Measurements from ENCODE around the gene SP8. TPM values are rescaled to one million over a fixed set of nuclear protein-coding genes. Genes with fewer than 3 reads are reported as not detected.

The SP8 gene
- total RNA-seq, 2 donors from 2014 or later: 3.3 to 5.2 TPM

DNA sequence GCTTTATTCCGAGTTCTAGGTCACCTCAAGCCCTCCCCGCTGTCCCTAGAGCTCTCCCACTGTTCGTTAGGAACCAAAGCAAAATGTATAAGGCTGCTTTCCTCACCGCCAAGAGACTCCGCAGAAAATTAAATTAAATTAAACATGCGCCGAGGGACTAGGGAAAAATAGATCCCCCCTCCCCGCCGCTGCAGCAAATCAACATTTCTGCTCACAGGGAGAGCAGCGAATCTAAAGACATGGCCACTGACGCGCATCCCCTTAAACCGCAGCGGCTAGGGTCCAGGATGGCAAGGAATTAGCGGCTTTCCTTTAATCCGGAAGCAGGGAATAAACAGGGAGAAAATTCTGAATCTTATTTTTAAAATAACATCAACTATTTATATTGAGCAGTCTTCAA, 7.6 kb downstream of the SP8 start:
- Mint-ChIP-seq H3K36me3 (ENCODE audit: low read depth) (no peaks in the 10 kb centered on the region), H3K4me1 (peaks cover 61% of the 10 kb centered on the region), H3K27me3 (ENCODE audit: insufficient read depth) (peaks cover 24% of the 10 kb centered on the region), H3K27ac (no peak overlapping the region), H3K4me3 (peak overlapping the region; percentile 51), H3K9me3 (no peaks in the 10 kb centered on the region)
- Histone ChIP-seq H3K4me1 (ENCODE audit: control insufficient read depth, insufficient read depth, low read length) (no peaks in the 10 kb centered on the region), H3K9ac (ENCODE audit: extremely low read depth, low read length, poor library complexity, severe bottlenecking) (no peak overlapping the region), H3K9me3 (ENCODE audit: control insufficient read depth, low read length) (no peaks in the 10 kb centered on the region), H3K36me3 (ENCODE audit: control insufficient read depth, insufficient read depth, low read length) (no peaks in the 10 kb centered on the region), H3K27ac (ENCODE audit: low read depth, low read length) (no peak overlapping the region), H3K27me3 (ENCODE audit: control insufficient read depth, insufficient read depth, low read length, poor library complexity, severe bottlenecking) (peaks cover 8% of the 10 kb centered on the region), H3K4me3 (ENCODE audit: low read length) (no peak overlapping the region)
- WGBS, 2 experiments (ENCODE audit: insufficient coverage in 1 of 2, insufficient read length in 1 of 2): 42 to 89% methylated on average over 12 to 16 of the region's 16 CpGs
- TF ChIP-seq, protein P1, sequence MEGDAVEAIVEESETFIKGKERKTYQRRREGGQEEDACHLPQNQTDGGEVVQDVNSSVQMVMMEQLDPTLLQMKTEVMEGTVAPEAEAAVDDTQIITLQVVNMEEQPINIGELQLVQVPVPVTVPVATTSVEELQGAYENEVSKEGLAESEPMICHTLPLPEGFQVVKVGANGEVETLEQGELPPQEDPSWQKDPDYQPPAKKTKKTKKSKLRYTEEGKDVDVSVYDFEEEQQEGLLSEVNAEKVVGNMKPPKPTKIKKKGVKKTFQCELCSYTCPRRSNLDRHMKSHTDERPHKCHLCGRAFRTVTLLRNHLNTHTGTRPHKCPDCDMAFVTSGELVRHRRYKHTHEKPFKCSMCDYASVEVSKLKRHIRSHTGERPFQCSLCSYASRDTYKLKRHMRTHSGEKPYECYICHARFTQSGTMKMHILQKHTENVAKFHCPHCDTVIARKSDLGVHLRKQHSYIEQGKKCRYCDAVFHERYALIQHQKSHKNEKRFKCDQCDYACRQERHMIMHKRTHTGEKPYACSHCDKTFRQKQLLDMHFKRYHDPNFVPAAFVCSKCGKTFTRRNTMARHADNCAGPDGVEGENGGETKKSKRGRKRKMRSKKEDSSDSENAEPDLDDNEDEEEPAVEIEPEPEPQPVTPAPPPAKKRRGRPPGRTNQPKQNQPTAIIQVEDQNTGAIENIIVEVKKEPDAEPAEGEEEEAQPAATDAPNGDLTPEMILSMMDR (conservative IDR thresholded peaks at IDR 0.05): no peak
- DNase-seq: peak; percentile 63

DNA sequence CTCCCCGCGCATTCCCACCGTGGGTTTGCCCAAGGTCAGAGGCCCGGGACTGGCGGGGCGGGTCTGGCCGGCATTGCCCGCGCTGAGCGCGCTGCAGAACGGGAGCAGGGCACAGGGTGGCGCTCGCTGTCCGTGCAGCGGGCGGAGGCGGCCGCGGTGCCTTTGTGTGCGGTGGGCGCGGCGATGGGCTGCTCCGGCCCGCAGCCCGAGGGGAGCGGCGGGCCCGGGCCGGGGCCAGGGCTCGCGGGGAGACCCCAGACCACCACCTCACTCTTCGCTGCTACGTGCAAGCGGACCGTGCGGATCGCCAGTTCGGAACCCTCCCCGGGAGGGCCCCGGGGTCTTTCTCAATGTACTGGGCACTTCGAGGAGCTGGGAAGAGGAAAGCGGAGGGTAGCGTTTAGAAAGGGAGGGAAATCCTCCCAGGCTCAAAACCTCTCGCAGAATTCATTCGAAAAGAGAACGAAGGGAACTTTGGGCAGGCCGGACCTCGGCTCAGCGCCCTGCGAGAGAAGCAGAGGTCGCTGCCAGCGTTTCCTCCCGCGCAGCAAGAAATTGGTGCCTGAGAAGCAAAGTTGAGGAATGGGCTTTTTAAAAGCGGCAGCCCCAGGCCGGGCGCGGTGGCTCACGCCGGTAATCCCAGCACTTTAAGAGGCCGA, 8.5 kb downstream of the SP8 start:
- peak; percentile 95 for DNase-seq
- Mint-ChIP-seq H3K4me1 (peaks cover 59% of the 10 kb centered on the region), H3K27ac (peak overlapping the region; percentile 76), H3K9me3 (no peaks in the 10 kb centered on the region), H3K27me3 (ENCODE audit: insufficient read depth) (peaks cover 17% of the 10 kb centered on the region), H3K36me3 (ENCODE audit: low read depth) (no peaks in the 10 kb centered on the region), H3K4me3 (peak overlapping the region; percentile 51)
- no peaks in the 10 kb centered on the region for H3K36me3 ChIP-seq (ENCODE audit: control insufficient read depth, insufficient read depth, low read length)
- H3K4me3 ChIP-seq (ENCODE audit: low read length): peak overlapping the region; percentile 71
- no peak overlapping the region for H3K27ac ChIP-seq (ENCODE audit: low read depth, low read length)
- TF ChIP-seq, protein P1 (conservative IDR thresholded peaks at IDR 0.05): peak; percentile 91
- H3K9me3 ChIP-seq (ENCODE audit: control insufficient read depth, low read length): no peaks in the 10 kb centered on the region
- H3K27me3 ChIP-seq (ENCODE audit: control insufficient read depth, insufficient read depth, low read length, poor library complexity, severe bottlenecking): peaks cover 8% of the 10 kb centered on the region
- no peaks in the 10 kb centered on the region for H3K4me1 ChIP-seq (ENCODE audit: control insufficient read depth, insufficient read depth, low read length)
- 6 to 30% methylated on average over 21 to 62 of the region's 63 CpGs for WGBS, 2 experiments (ENCODE audit: insufficient coverage in 1 of 2, insufficient read length in 1 of 2)
- H3K9ac ChIP-seq (ENCODE audit: extremely low read depth, low read length, poor library complexity, severe bottlenecking): peak overlapping the region; percentile 31

DNA sequence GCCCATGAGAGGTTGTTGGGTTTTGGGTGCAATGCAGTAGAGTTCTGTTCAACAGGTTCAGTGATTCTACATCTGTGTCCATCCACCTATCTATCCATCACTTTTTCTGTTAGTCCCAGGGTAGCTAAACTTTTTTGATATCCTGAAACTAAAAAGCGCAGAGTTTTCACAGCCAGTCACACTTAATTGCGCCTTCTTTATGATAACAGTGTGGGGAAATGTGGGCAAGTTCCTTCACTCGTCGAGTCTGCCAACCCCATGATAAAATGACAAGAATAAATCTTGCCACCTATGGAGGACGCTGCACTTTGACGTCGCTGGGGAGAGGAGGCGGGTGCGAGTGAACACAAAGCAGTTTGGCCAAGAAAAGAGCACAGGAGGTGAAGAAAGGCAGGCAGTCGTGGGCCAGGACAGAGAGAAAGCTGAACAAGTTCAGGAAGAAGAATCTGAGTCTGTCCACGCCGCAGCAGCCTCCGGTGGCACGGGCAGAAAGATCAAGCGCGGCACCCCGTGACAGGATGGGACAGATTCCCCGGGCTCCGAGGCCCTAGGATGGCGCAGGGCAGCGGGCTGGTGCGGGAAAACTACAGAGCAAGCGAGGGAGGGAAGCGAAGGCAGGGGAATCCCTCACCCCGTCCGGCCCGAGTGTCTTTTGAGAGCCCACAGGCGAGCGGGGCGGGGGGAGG, 9.2 kb downstream of the SP8 start:
- peak overlapping the region; percentile 1 for H3K27ac Mint-ChIP-seq

More for the DNA sequence above, 9.2 kb downstream of the SP8 start:
- Histone ChIP-seq H3K27me3 (ENCODE audit: control insufficient read depth, insufficient read depth, low read length, poor library complexity, severe bottlenecking) (peaks cover 8% of the 10 kb centered on the region), H3K9ac (ENCODE audit: extremely low read depth, low read length, poor library complexity, severe bottlenecking) (no peak overlapping the region), H3K9me3 (ENCODE audit: control insufficient read depth, low read length) (no peaks in the 10 kb centered on the region), H3K27ac (ENCODE audit: low read depth, low read length) (no peak overlapping the region), H3K4me1 (ENCODE audit: control insufficient read depth, insufficient read depth, low read length) (no peaks in the 10 kb centered on the region), H3K4me3 (ENCODE audit: low read length) (no peak overlapping the region), H3K36me3 (ENCODE audit: control insufficient read depth, insufficient read depth, low read length) (no peaks in the 10 kb centered on the region)
- WGBS, 2 experiments (ENCODE audit: insufficient coverage in 1 of 2, insufficient read length in 1 of 2): 26 to 34% methylated on average over 24 to 30 of the region's 30 CpGs
- no peaks in the 10 kb centered on the region for H3K36me3 Mint-ChIP-seq (ENCODE audit: low read depth)
- H3K4me3 Mint-ChIP-seq: peak overlapping the region; percentile 51
- TF ChIP-seq, protein P1 (conservative IDR thresholded peaks at IDR 0.05): no peak
- no peak for DNase-seq
- no peaks in the 10 kb centered on the region for H3K9me3 Mint-ChIP-seq
- H3K27me3 Mint-ChIP-seq (ENCODE audit: insufficient read depth): peaks cover 17% of the 10 kb centered on the region
- peaks cover 58% of the 10 kb centered on the region for H3K4me1 Mint-ChIP-seq

All from endodermal cell (in vitro differentiated cells).